GM23248 (cell line): Measurements from ENCODE around the gene PAIP2. TPM values are rescaled to one million over a fixed set of nuclear protein-coding genes. Genes with fewer than 3 reads are reported as not detected.
A peak's percentile ranks its signal among the peaks of the same experiment; 100 is the strongest.

Experiments
- DNase-seq: peaks from one replicate; pipeline ENCODE4 v3.0.0-alpha.2; 2015
- H2AFZ ChIP-seq: fragments of 200-600 bp; sonication (generic); 2 replicates; pipeline ENCODE4 v1.6.1; 2016; ENCODE audit warnings: antibody characterized with exemption
- H3F3A ChIP-seq: fragments of 200-600 bp; sonication (generic); 2 replicates; pipeline ENCODE4 v1.6.1; 2016; ENCODE audit warnings: mild to moderate bottlenecking, antibody characterized with exemption, mixed run types; ENCODE audit not compliant: insufficient read depth
- H3K27ac ChIP-seq: fragments of 200-600 bp; sonication (generic); 2 replicates; pipeline ENCODE4 v1.5.1; 2016; ENCODE audit warnings: mild to moderate bottlenecking
- H3K27me3 ChIP-seq: fragments of 200-600 bp; sonication (generic); replicated peaks from 2 replicates; pipeline ENCODE4 v1.6.1; 2016; ENCODE audit warnings: mild to moderate bottlenecking; ENCODE audit not compliant: insufficient read depth
- H3K36me3 ChIP-seq: fragments of 200-600 bp; sonication (generic); 2 replicates; pipeline ENCODE4 v1.6.1; 2016; ENCODE audit warnings: low read depth, mild to moderate bottlenecking
- H3K4me1 ChIP-seq: fragments of 200-600 bp; sonication (generic); 2 replicates; pipeline ENCODE4 v1.6.1; 2016; ENCODE audit warnings: mild to moderate bottlenecking; ENCODE audit not compliant: insufficient read depth
- H3K4me2 ChIP-seq: fragments of 200-600 bp; sonication (generic); one replicate; pipeline ENCODE4 v1.6.1; 2016; ENCODE audit warnings: mild to moderate bottlenecking; ENCODE audit not compliant: unreplicated experiment
- H3K4me3 ChIP-seq: fragments of 200-600 bp; sonication (generic); 2 replicates; pipeline ENCODE4 v1.5.1; 2016; ENCODE audit warnings: mild to moderate bottlenecking
- H3K79me2 ChIP-seq: fragments of 200-600 bp; sonication (generic); 2 replicates; pipeline ENCODE4 v1.6.1; 2016; ENCODE audit warnings: mild to moderate bottlenecking; ENCODE audit not compliant: insufficient read depth
- H3K9ac ChIP-seq: fragments of 200-600 bp; sonication (generic); 2 replicates; pipeline ENCODE4 v1.6.1; 2016; ENCODE audit warnings: mild to moderate bottlenecking
- H3K9me2 ChIP-seq: fragments of 200-600 bp; sonication (generic); 2 replicates; pipeline ENCODE4 v1.6.1; 2016; ENCODE audit warnings: mixed run types, mild to moderate bottlenecking, moderate library complexity; ENCODE audit not compliant: insufficient read depth
- H3K9me3 ChIP-seq: fragments of 200-600 bp; sonication (generic); one replicate; pipeline ENCODE4 v1.6.1; 2017; ENCODE audit warnings: low read depth
- H4K20me1 ChIP-seq: fragments of 200-600 bp; sonication (generic); 2 replicates; pipeline ENCODE4 v1.6.0; 2016; ENCODE audit not compliant: insufficient read depth
- EZH2 ChIP-seq: fragments of 200-600 bp; sonication (generic); IDR thresholded peaks from 2 replicates; pipeline ENCODE4 v1.6.1; 2018; ENCODE audit warnings: antibody characterized with exemption, mild to moderate bottlenecking; ENCODE audit not compliant: insufficient read depth, poor library complexity, severe bottlenecking
- EZH2phosphoT487 ChIP-seq: fragments of 200-600 bp; sonication (generic); IDR thresholded peaks from 2 replicates; pipeline ENCODE4 v1.6.1; 2018; ENCODE audit warnings: antibody characterized with exemption, moderate library complexity, mild to moderate bottlenecking, low read depth; ENCODE audit not compliant: insufficient read depth
- WGBS, 2 experiments: methylation state at CpG; one replicate each; pipeline ENCODE4 v1.1.6; 2015 to 2017; ENCODE audit warnings: low lambda C conversion rate in 2 of 2, low coverage in 1 of 2; ENCODE audit errors: missing lambda C conversion rate in 2 of 2; 5-methylcytosine and 5-hydroxymethylcytosine counted together
- in situ Hi-C: fragments of 300-500 bp; cut with MboI; formaldehyde crosslinking; loops from 2 replicates; pipeline ENCODE4 v1.15.0; 2020
- polyA plus RNA-seq: library from polyadenylated mRNA; unstranded; fragments of >200 nt; fragmentation: Nextera tagmentation; extraction: Ambion mirVana; gene quantifications from 2 replicates; pipeline ENCODE4 v1.2.1, GENCODE V29; 2016
- total RNA-seq: library from RNA; depleted of rRNA; stranded (reverse); fragments of >200 nt; shearing (Covaris generic); gene quantifications from 2 replicates; pipeline ENCODE4 v1.2.3, GENCODE V29; 2014

The PAIP2 gene
- total and polyA plus RNA-seq, 2 experiments from 2014 or later, result 62.8 to 112 TPM

- Histone ChIP-seq H4K20me1 (peaks cover 23% of the 10 kb centered on the region), H3K9ac (no peak overlapping the region), H3K27me3 (no peaks in the 10 kb centered on the region), H3K9me3 (no peaks in the 10 kb centered on the region), H2AFZ (no peak overlapping the region), H3K27ac (no peak overlapping the region), H3K4me3 (no peak overlapping the region), H3K9me2 (no peaks in the 10 kb centered on the region), H3K4me1 (peaks cover 18% of the 10 kb centered on the region; the same call in 1 of the 2 replicates), H3K36me3 (no peaks in the 10 kb centered on the region), H3K4me2 (no peak overlapping the region), H3K79me2 (peaks cover 33% of the 10 kb centered on the region), H3F3A (peaks cover 39% of the 10 kb centered on the region)
- in situ Hi-C loops, result no loop called here
- TF ChIP-seq EZH2 (no peak), EZH2phosphoT487 (no peak)
- DNase-seq, result no peak
- 67 to 77% methylated on average over 2 of the region's 2 CpGs for WGBS, 2 experiments
Observed at GRCh38 chr5:139340051-139340450, 1.6 kb upstream of the PAIP2 start.

GRCh38 chr5:139341187-139341688 is 416 bp upstream of the PAIP2 start:
- H3K4me1 ChIP-seq, result peaks cover 18% of the 10 kb centered on the region; the same call in 1 of the 2 replicates
- peak overlapping the region; percentile 50 for H3K27ac ChIP-seq
- 1% methylated on average over 17 of the region's 17 CpGs for WGBS, 2 experiments
- peaks cover 27% of the 10 kb centered on the region for H4K20me1 ChIP-seq
- H3K36me3 ChIP-seq, result no peaks in the 10 kb centered on the region
- peak overlapping the region; percentile 92 for H2AFZ ChIP-seq
- DNase-seq, result no peak
- no peaks in the 10 kb centered on the region for H3K27me3 ChIP-seq
- peaks cover 45% of the 10 kb centered on the region for H3K79me2 ChIP-seq
- peak overlapping the region; percentile 87 for H3K4me3 ChIP-seq
- peaks cover 30% of the 10 kb centered on the region for H3F3A ChIP-seq
- TF ChIP-seq EZH2phosphoT487 (no peak), EZH2 (no peak)
- H3K9ac ChIP-seq, result peak overlapping the region; percentile 99
- no peaks in the 10 kb centered on the region for H3K9me2 ChIP-seq
- H3K9me3 ChIP-seq, result no peaks in the 10 kb centered on the region
- in situ Hi-C loops, result no loop called here
- H3K4me2 ChIP-seq, result peak overlapping the region; percentile 95

- H3K4me3 ChIP-seq, result peak overlapping the region; percentile 87
- H3K27ac ChIP-seq, result peak overlapping the region; percentile 96
- peaks cover 27% of the 10 kb centered on the region for H4K20me1 ChIP-seq
- H3K4me1 ChIP-seq, result peaks cover 16% of the 10 kb centered on the region; the same call in 1 of the 2 replicates
- H3F3A ChIP-seq, result peaks cover 23% of the 10 kb centered on the region
- H3K79me2 ChIP-seq, result peaks cover 56% of the 10 kb centered on the region
- DNase-seq, result no peak
- H3K9me3 ChIP-seq, result no peaks in the 10 kb centered on the region
- peak overlapping the region; percentile 95 for H3K4me2 ChIP-seq
- H2AFZ ChIP-seq, result peak overlapping the region; percentile 75; the same call in 1 of the 2 replicates
- H3K9ac ChIP-seq, result peak overlapping the region; percentile 99
- no peaks in the 10 kb centered on the region for H3K9me2 ChIP-seq
- no peaks in the 10 kb centered on the region for H3K27me3 ChIP-seq
- WGBS, 2 experiments, result 1% methylated on average over 15 to 16 of the region's 16 CpGs
- H3K36me3 ChIP-seq, result no peaks in the 10 kb centered on the region
- in situ Hi-C loops, result no loop called here
- TF ChIP-seq EZH2 (no peak), EZH2phosphoT487 (no peak)
Observed at GRCh38 chr5:139342423-139342723, 719 bp downstream of the PAIP2 start.

- 77 to 80% methylated on average over 9 of the region's 9 CpGs for WGBS, 2 experiments
- peaks cover 30% of the 10 kb centered on the region for H4K20me1 ChIP-seq
- in situ Hi-C loops, result no loop called here
Observed at GRCh38 chr5:139343476-139343875, 1.8 kb downstream of the PAIP2 start.

More at GRCh38 chr5:139343476-139343875, 1.8 kb downstream of the PAIP2 start:
- peaks cover 16% of the 10 kb centered on the region; the same call in 1 of the 2 replicates for H3K4me1 ChIP-seq
- H3K79me2 ChIP-seq, result peaks cover 67% of the 10 kb centered on the region
- peak overlapping the region; percentile 95 for H3K4me2 ChIP-seq
- H2AFZ ChIP-seq, result no peak overlapping the region
- no peaks in the 10 kb centered on the region for H3K36me3 ChIP-seq
- no peak for TF ChIP-seq EZH2
- no peak for TF ChIP-seq EZH2phosphoT487
- peak overlapping the region; percentile 99 for H3K9ac ChIP-seq
- H3K27me3 ChIP-seq, result no peaks in the 10 kb centered on the region
- H3K4me3 ChIP-seq, result peak overlapping the region; percentile 87
- no peak for DNase-seq
- no peaks in the 10 kb centered on the region for H3K9me2 ChIP-seq
- peaks cover 20% of the 10 kb centered on the region for H3F3A ChIP-seq
- no peaks in the 10 kb centered on the region for H3K9me3 ChIP-seq
- H3K27ac ChIP-seq, result peak overlapping the region; percentile 96
